ENCODE measurements around the gene GPX4. TPM values are rescaled to one million over a fixed set of nuclear protein-coding genes. Genes with fewer than 3 reads are reported as not detected.

The GPX4 gene
- total and polyA plus RNA-seq, 3 donors from 2014 or later, result 1,153 to 1,893 (median 1,773) TPM

DNA sequence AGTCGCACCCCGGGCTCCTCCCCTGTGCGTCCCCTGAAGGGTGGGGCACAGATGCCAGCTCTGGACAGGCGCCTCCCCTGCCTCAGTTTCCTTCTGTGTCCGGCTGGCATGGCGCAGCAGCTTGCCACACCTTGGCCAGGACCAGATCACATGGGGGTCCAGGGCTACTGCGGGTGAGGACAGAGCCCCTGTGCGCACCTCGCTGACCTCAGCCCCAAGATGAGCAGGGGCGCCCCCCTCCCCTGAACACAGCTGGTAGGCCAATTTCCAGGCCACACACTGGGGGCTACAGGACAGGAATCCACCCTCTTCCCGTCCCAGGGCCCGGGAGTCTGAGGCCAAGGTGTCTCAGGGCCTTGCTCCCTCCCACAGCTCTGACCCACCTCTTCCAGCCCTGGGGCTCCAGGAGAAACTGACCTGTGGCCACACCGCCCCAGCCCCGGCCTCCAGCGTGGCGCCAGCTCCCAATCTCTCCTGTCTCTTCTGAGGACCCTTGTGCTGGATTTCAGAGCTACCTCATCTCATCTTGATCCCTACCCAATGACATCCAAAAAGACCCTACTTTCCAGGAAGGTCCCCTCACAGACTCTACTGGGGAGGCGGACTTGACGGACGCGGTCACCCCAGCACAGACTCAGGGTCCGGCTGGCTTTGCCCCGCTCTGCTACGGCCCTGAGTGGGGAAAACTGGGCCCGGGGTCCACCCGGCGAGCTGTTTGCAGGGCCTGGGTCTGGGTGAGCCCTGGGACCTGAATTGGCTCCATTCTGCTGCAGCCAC is 42.0 kb downstream of the GPX4 start:
- no peak for DNase-seq
- H3K27me3 ChIP-seq, result no peaks in the 10 kb centered on the region
- H3K27ac ChIP-seq, result no peak overlapping the region
- H3K9me3 ChIP-seq, result no peaks in the 10 kb centered on the region
- H3K4me1 ChIP-seq, result peaks cover 7% of the 10 kb centered on the region
- intact Hi-C loops (cut with DNase I; ENCODE audit: low total_unique reads), result no loop called here
- no peak overlapping the region for H3K4me3 ChIP-seq
- no peaks in the 10 kb centered on the region for H3K36me3 ChIP-seq (ENCODE audit: low read depth, missing control alignments)
- WGBS, 2 donors, result 95% methylated on average over 21 to 24 of the region's 26 CpGs
- TF ChIP-seq, protein P1, sequence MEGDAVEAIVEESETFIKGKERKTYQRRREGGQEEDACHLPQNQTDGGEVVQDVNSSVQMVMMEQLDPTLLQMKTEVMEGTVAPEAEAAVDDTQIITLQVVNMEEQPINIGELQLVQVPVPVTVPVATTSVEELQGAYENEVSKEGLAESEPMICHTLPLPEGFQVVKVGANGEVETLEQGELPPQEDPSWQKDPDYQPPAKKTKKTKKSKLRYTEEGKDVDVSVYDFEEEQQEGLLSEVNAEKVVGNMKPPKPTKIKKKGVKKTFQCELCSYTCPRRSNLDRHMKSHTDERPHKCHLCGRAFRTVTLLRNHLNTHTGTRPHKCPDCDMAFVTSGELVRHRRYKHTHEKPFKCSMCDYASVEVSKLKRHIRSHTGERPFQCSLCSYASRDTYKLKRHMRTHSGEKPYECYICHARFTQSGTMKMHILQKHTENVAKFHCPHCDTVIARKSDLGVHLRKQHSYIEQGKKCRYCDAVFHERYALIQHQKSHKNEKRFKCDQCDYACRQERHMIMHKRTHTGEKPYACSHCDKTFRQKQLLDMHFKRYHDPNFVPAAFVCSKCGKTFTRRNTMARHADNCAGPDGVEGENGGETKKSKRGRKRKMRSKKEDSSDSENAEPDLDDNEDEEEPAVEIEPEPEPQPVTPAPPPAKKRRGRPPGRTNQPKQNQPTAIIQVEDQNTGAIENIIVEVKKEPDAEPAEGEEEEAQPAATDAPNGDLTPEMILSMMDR (IDR thresholded peaks at IDR 0.05), result no peak
- TF ChIP-seq POLR2A (IDR thresholded peaks at IDR 0.05), result no peak

DNA sequence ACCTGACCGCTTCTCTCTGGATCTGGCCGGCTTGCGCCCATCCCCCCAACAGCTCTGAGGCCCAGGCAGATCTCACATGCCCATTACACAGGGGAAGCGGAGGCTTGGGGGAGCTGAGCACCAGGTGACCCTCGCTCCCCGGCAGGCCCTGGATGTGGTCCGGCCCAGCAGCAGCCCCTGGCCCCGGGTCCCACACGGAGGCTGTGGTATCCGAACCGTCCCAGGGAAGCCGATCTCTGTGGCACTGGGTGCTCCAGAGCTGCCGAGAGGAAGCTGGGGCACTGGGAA is 42.6 kb downstream of the GPX4 start:
- DNase-seq, result no peak
- Histone ChIP-seq H3K27ac (no peak overlapping the region), H3K4me1 (peaks cover 12% of the 10 kb centered on the region), H3K27me3 (no peaks in the 10 kb centered on the region), H3K9me3 (no peaks in the 10 kb centered on the region), H3K36me3 (ENCODE audit: low read depth, missing control alignments) (no peaks in the 10 kb centered on the region), H3K4me3 (no peak overlapping the region)
- WGBS, 2 donors, result 91 to 98% methylated on average over 6 to 13 of the region's 13 CpGs
- TF ChIP-seq, protein P1 (IDR thresholded peaks at IDR 0.05), result no peak
- TF ChIP-seq POLR2A (IDR thresholded peaks at IDR 0.05), result no peak
- intact Hi-C loops (cut with DNase I; ENCODE audit: low total_unique reads), result no loop called here

DNA sequence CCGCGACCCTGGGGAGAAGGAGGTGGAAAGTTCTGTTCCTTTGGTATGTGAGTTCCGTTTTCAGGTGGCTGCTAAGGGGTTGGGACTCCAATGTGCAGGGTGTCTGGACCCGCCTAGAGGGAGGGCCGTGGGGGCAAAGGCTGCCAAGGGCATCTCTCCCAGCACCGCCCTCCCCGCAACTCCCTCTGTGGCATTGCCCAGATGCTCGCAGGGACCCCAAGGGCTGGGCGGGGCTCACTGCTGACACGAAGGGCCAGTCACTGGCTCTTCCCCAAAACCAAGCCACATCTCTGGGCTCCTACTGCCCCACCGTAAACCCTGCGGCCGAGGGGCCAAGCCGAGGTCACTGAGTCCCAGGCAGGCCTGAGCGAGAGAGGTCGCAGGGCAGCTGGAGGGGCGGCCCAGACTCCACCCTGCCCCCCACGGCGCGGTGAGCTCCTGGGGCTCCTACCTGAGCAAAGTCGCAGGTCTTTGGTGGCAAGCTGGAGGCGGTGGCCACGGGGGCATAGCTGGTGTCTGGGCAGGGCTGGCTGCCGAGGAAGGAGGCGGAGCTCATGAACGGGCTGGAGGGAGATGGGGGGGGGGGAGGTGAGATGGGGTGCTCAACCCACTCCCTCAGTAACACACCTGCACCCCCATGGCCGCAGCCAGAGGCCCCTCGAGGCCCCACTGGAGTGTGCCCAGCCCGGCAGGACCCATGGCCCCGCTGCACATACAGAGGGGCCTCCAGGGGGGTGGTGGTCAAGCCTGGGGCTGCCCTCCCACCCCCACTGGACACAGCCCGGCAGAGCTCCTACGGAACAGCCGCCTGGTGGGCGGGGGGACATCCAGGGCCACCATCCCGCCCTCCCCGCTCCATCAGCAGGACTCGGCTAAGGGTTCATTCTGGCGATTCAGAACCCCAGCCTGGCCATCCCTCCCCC is 43.3 kb downstream of the GPX4 start:
- Histone ChIP-seq H3K36me3 (ENCODE audit: low read depth, missing control alignments) (no peaks in the 10 kb centered on the region), H3K27me3 (no peaks in the 10 kb centered on the region), H3K4me3 (no peak overlapping the region), H3K27ac (no peak overlapping the region), H3K4me1 (peaks cover 18% of the 10 kb centered on the region), H3K9me3 (no peaks in the 10 kb centered on the region)
- TF ChIP-seq, protein P1 (IDR thresholded peaks at IDR 0.05), result no peak
- TF ChIP-seq POLR2A (IDR thresholded peaks at IDR 0.05), result no peak
- DNase-seq, result no peak
- intact Hi-C loops (cut with DNase I; ENCODE audit: low total_unique reads), result no loop called here
- 68 to 88% methylated on average over 5 to 38 of the region's 38 CpGs for WGBS, 2 donors

DNA sequence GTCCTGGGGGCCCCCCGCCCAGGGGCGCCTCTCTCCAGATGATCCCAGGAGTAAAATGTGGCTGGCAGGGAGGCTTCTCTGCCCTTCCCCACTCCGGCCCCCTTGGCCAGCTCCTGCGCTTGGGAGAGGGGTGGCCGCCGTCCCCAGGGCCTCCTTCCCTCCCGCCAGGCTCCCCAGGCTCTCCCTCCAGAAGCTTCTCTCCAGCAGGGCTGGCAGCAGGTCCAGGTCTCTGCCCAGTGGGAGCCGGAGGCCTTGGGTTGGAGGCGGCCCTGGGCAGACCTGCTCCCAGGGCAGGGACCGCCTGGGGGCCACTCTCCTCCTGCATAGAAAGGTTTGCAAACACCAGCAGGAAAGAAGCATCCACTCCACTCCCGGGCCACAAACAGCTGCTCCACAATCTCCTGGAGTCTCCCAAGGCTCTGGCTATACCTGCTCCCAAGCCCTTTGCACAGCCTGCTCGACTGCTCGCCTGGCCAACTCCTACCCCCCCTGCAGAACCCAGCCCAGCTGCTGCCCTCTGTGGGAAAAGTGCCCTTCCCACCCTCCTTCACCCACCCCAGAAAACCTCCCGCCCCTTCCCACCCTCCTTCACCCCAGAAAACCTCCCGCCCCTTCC is 44.2 kb downstream of the GPX4 start:
- intact Hi-C loops (cut with DNase I; ENCODE audit: low total_unique reads), result no loop called here
- 84 to 87% methylated on average over 8 to 14 of the region's 15 CpGs for WGBS, 2 donors
- Histone ChIP-seq H3K4me1 (peaks cover 24% of the 10 kb centered on the region), H3K36me3 (ENCODE audit: low read depth, missing control alignments) (no peaks in the 10 kb centered on the region), H3K27ac (no peak overlapping the region), H3K27me3 (no peaks in the 10 kb centered on the region), H3K9me3 (no peaks in the 10 kb centered on the region), H3K4me3 (no peak overlapping the region)
- no peak for DNase-seq
- no peak for TF ChIP-seq POLR2A (IDR thresholded peaks at IDR 0.05)
- TF ChIP-seq, protein P1 (IDR thresholded peaks at IDR 0.05), result no peak

Measured in testis (tissue), 3 donors.